HepG2 (cell line): ENCODE results near the gene ARSB. TPM values are rescaled to one million over a fixed set of nuclear protein-coding genes. Genes with fewer than 3 reads are reported as not detected.
A peak's percentile ranks its signal among the peaks of the same experiment; 100 is the strongest.

Source experiments
- ARID2 ChIP-seq: sonication (generic); formaldehyde crosslinking; IDR thresholded peaks from 2 replicates; pipeline ENCODE4 v1.8.1; 2022; ENCODE audit warnings: mild to moderate bottlenecking, missing genetic modification reagents, borderline replicate concordance
- CC2D1A ChIP-seq: sonication (generic); formaldehyde crosslinking; IDR thresholded peaks from 2 replicates; pipeline ENCODE4 v1.8.1; 2023; ENCODE audit warnings: mild to moderate bottlenecking, missing genetic modification reagents
- CCAR2 ChIP-seq: fragments of 200-400 bp; formaldehyde crosslinking; optimal IDR thresholded peaks from 2 replicates; pipeline ENCODE3; 2018; ENCODE audit warnings: low read depth, mild to moderate bottlenecking, low read length, moderate library complexity
- CREB1 ChIP-seq, 2 experiments: fragments of 450-650 bp in 1 of 2; IDR thresholded peaks; 2 replicates each; pipeline ENCODE4 v1.6.1; 2016 to 2017; ENCODE audit warnings: control low read depth in 1 of 2, mild to moderate bottlenecking in 1 of 2, missing compliant biosample characterization in 1 of 2, missing genetic modification characterization in 1 of 2
- CREM ChIP-seq, 2 experiments: sonication (generic) in 1 of 2; formaldehyde crosslinking in 1 of 2; IDR thresholded peaks; 2 replicates each; pipeline versions ENCODE4 v1.4.0 to v1.6.1; 2016 to 2020; ENCODE audit warnings: antibody characterized with exemption in 1 of 2, mild to moderate bottlenecking in 1 of 2, missing genetic modification reagents in 1 of 2
- CTCF ChIP-seq: sonication (generic); formaldehyde crosslinking; IDR thresholded peaks from 2 replicates; pipeline ENCODE4 v1.5.0; 2020; ENCODE audit warnings: mild to moderate bottlenecking, missing genetic modification reagents, moderate library complexity
- EP300 ChIP-seq, 3 experiments: sonication (generic) in 1 of 3; formaldehyde crosslinking in 1 of 3; IDR thresholded peaks; 2 replicates each; pipeline versions ENCODE4 v1.5.1 to v1.6.1; 2011 to 2020; ENCODE audit warnings: low read depth in 2 of 3, low read length in 2 of 3, borderline replicate concordance in 1 of 3, improper control_type of control experiment in 1 of 3, mild to moderate bottlenecking in 1 of 3, missing genetic modification reagents in 1 of 3, moderate library complexity in 1 of 3
- IRF1 ChIP-seq: sonication (generic); formaldehyde crosslinking; IDR thresholded peaks from 2 replicates; pipeline ENCODE4 v1.4.0; 2020; ENCODE audit warnings: low read depth, mild to moderate bottlenecking, missing genetic modification reagents
- IRF2 ChIP-seq: IDR thresholded peaks from 2 replicates; pipeline ENCODE4 v1.6.1; 2018; ENCODE audit warnings: missing genetic modification reagents, missing compliant biosample characterization
- NFIC ChIP-seq: IDR thresholded peaks from 2 replicates; pipeline ENCODE4 v1.6.1; 2012; ENCODE audit warnings: mild to moderate bottlenecking, low read length, inconsistent platforms
- POGK ChIP-seq: sonication (generic); formaldehyde crosslinking; conservative IDR thresholded peaks from 2 replicates; pipeline ENCODE4 v1.8.0; 2022; ENCODE audit warnings: mild to moderate bottlenecking, moderate library complexity, missing genetic modification reagents
- TAF1 ChIP-seq: sonication (generic); formaldehyde crosslinking; IDR thresholded peaks from 2 replicates; pipeline ENCODE4 v1.4.0; 2020; ENCODE audit warnings: missing genetic modification reagents
- TEF ChIP-seq: sonication (generic); formaldehyde crosslinking; IDR thresholded peaks from 2 replicates; pipeline ENCODE4 v1.5.0; 2020; ENCODE audit warnings: missing genetic modification reagents
- TFAP4 ChIP-seq: sonication (generic); IDR thresholded peaks from 2 replicates; pipeline ENCODE4 v1.6.1; 2016; ENCODE audit warnings: low read depth, borderline replicate concordance
- UBTF ChIP-seq: sonication (generic); formaldehyde crosslinking; IDR thresholded peaks from 2 replicates; pipeline ENCODE4 v1.4.0; 2020; ENCODE audit warnings: mild to moderate bottlenecking, missing genetic modification reagents
- ZFX ChIP-seq: sonication (generic); formaldehyde crosslinking; IDR thresholded peaks from 2 replicates; pipeline ENCODE4 v1.4.0; 2020; ENCODE audit warnings: mild to moderate bottlenecking, low read depth, missing genetic modification reagents, moderate library complexity
- ZKSCAN8 ChIP-seq: IDR thresholded peaks from 2 replicates; pipeline ENCODE4 v1.6.1; 2016; ENCODE audit warnings: borderline replicate concordance, missing genetic modification reagents, missing compliant biosample characterization
- ZNF317 ChIP-seq: sonication (generic); formaldehyde crosslinking; IDR thresholded peaks from 2 replicates; pipeline ENCODE4 v1.5.0; 2020; ENCODE audit warnings: mild to moderate bottlenecking, missing genetic modification reagents
- ZNF580 ChIP-seq: IDR thresholded peaks from 2 replicates; pipeline ENCODE4 v1.6.1; 2016; ENCODE audit warnings: low read depth, borderline replicate concordance
- ZNF674 ChIP-seq: sonication (generic); formaldehyde crosslinking; IDR thresholded peaks from 2 replicates; pipeline ENCODE4 v1.5.0; 2020; ENCODE audit warnings: low read depth, mild to moderate bottlenecking, missing genetic modification reagents
- polyA plus RNA-seq, 8 experiments: library from polyadenylated mRNA; depleted of rRNA in 3 of 8; stranded (reverse) in 7 of 8; unstranded in 1 of 8; fragments of >200 nt; fragmentation: Illumina TruSeq in 4 of 8; extraction: Trizol in 4 of 8; gene quantifications; 2 replicates each; pipeline versions ENCODE4 v1.2.1 to v1.2.3, GENCODE V29; 2011 to 2016; ENCODE audit warnings: low read depth in 4 of 8, missing spikeins in 1 of 8, mixed read lengths in 1 of 8; ENCODE audit not compliant: insufficient read depth in 1 of 8
- total RNA-seq, 5 experiments: library from RNA; depleted of rRNA; stranded (reverse); fragments of >200 nt; fragmentation: Illumina TruSeq; extraction: Trizol; gene quantifications; 2 replicates each; pipeline ENCODE4 v1.2.3, GENCODE V29; 2016; ENCODE audit warnings: low read depth in 1 of 5

ARSB gene
- total and polyA plus RNA-seq, 2 of the 13 experiments (the other 11 are each of a cell fraction or from before 2014, with no cell fraction given) = 52.6 to 66.4 TPM

- TF ChIP-seq IRF1 (CRISPR knock-in tag) = no peak
- TF ChIP-seq TAF1 = no peak
- TF ChIP-seq CTCF = no peak
- TF ChIP-seq TFAP4 = peak; percentile 49; the same call in 1 of the 2 replicates
- TF ChIP-seq IRF2 = no peak
- TF ChIP-seq CREB1 (IDR thresholded peaks at IDR 0.05) = no peak
- peak; percentile 70 for TF ChIP-seq CREB1 (CRISPR knock-in tag; IDR thresholded peaks at IDR 0.05)
- no peak for TF ChIP-seq ARID2 (CRISPR knock-in tag)
- TF ChIP-seq NFIC = peak; percentile 53; the same call in 1 of the 2 replicates
- TF ChIP-seq ZNF317 (CRISPR knock-in tag) = 0 out of 2 replicates have a peak, but pooled peaks have one; percentile 30
- no peak for TF ChIP-seq CCAR2
- no peak for TF ChIP-seq UBTF (CRISPR knock-in tag)
- TF ChIP-seq EP300 (IDR thresholded peaks at IDR 0.05; ENCODE audit: low read depth in 2 of 2, low read length in 2 of 2) = peak in 1 of 2 experiments; percentile 37; a peak in 1 of 4 replicates
- TF ChIP-seq EP300 (CRISPR knock-in tag; IDR thresholded peaks at IDR 0.05; ENCODE audit: borderline replicate concordance) = no peak
- no peak for TF ChIP-seq POGK (CRISPR knock-in tag)
- TF ChIP-seq CC2D1A (CRISPR knock-in tag) = no peak
- no peak for TF ChIP-seq ZNF580
- no peak for TF ChIP-seq ZFX (CRISPR knock-in tag)
- no peak for TF ChIP-seq ZKSCAN8
- TF ChIP-seq ZNF674 (CRISPR knock-in tag) = no peak
- peak; percentile 45; the same call in 1 of the 2 replicates for TF ChIP-seq CREM (IDR thresholded peaks at IDR 0.05)
- no peak for TF ChIP-seq CREM (CRISPR knock-in tag; IDR thresholded peaks at IDR 0.05)
- TF ChIP-seq TEF (CRISPR knock-in tag) = no peak
Measured at GRCh38 chr5:79002374-79002773, 17.3 kb upstream of the ARSB start (continued).
